PC-9 (cell line): ENCODE results near the gene PASK. TPM values are rescaled to one million over a fixed set of nuclear protein-coding genes. Genes with fewer than 3 reads are reported as not detected.

Experiments used
- BruUV-seq: library from RNA; stranded (reverse); fragments of 400-500 nt; replicated peaks from 2 replicates; lab custom pipeline; 2021; lab: Mats Ljungman, UMichigan
- CTCF ChIA-PET: fragments of 300-600 bp; sonication (Branson Sonifier 250); formaldehyde crosslinking; loops from one replicate; lab custom pipeline; 2022; ENCODE audit warnings: antibody characterized with exemption; lab: Charles Lee
- POLR2A ChIA-PET: fragments of 300-600 bp; sonication (Branson Sonifier 250); formaldehyde crosslinking; loops from one replicate; lab custom pipeline; 2022; ENCODE audit warnings: antibody characterized with exemption; ENCODE audit not compliant: unreplicated experiment; lab: Charles Lee
- DNase-seq, 2 experiments: peaks; one replicate each; pipeline versions ENCODE4 v3.0.0 to v3.0.0-alpha.2; 2015 to 2022; ENCODE audit warnings: mixed read lengths in 1 of 2
- H2AFZ ChIP-seq: fragments of 200-600 bp; sonication (generic); 2 replicates; pipeline ENCODE4 v1.8.1; 2017; ENCODE audit warnings: antibody characterized with exemption
- H3F3A ChIP-seq: fragments of 200-600 bp; sonication (generic); 2 replicates; pipeline ENCODE4 v1.8.1; 2017; ENCODE audit warnings: antibody characterized with exemption, mild to moderate bottlenecking, low read depth; ENCODE audit not compliant: insufficient read depth
- H3K27ac ChIP-seq: fragments of 200-600 bp; sonication (generic); 2 replicates; pipeline ENCODE4 v1.6.1; 2016; ENCODE audit warnings: mixed run types
- H3K27me3 ChIP-seq: fragments of 200-600 bp; sonication (generic); 2 replicates; pipeline ENCODE4 v1.6.1; 2016; ENCODE audit warnings: low read depth, mixed run types; ENCODE audit not compliant: insufficient read depth
- H3K36me3 ChIP-seq: fragments of 200-600 bp; sonication (generic); 2 replicates; pipeline ENCODE4 v1.6.1; 2016; ENCODE audit warnings: low read depth, mixed run types
- H3K4me1 ChIP-seq: fragments of 200-600 bp; sonication (generic); replicated peaks from 2 replicates; pipeline ENCODE4 v1.6.1; 2016; ENCODE audit warnings: mixed run types; ENCODE audit not compliant: insufficient read depth
- H3K4me2 ChIP-seq: fragments of 200-600 bp; sonication (generic); 2 replicates; pipeline ENCODE4 v1.6.1; 2017; ENCODE audit warnings: mixed run types
- H3K4me3 ChIP-seq: fragments of 200-600 bp; sonication (generic); 2 replicates; pipeline ENCODE4 v1.6.1; 2016; ENCODE audit warnings: mixed run types
- H3K79me2 ChIP-seq: fragments of 200-600 bp; sonication (generic); 2 replicates; pipeline ENCODE4 v1.6.1; 2017; ENCODE audit warnings: low read depth, mixed run types
- H3K9me2 ChIP-seq: fragments of 200-600 bp; sonication (generic); 2 replicates; pipeline ENCODE4 v1.8.1; 2017; ENCODE audit warnings: mild to moderate bottlenecking; ENCODE audit not compliant: insufficient read depth
- H3K9me3 ChIP-seq: fragments of 200-600 bp; sonication (generic); 2 replicates; pipeline ENCODE4 v1.8.1; 2016; ENCODE audit warnings: low read depth; ENCODE audit not compliant: insufficient read depth
- H4K20me1 ChIP-seq: fragments of 200-600 bp; sonication (generic); 2 replicates; pipeline ENCODE4 v1.8.1; 2017; ENCODE audit not compliant: insufficient read depth
- EZH2 ChIP-seq: fragments of 200-600 bp; sonication (generic); IDR thresholded peaks from 2 replicates; pipeline ENCODE4 v1.8.0; 2017; ENCODE audit warnings: antibody characterized with exemption, low read depth
- intact Hi-C: fragments of 100-400 bp; cut with micrococcal nuclease; formaldehyde crosslinking; loops from one replicate; pipeline ENCODE4 v1.10.0; 2022; ENCODE audit not compliant: unreplicated experiment
- total RNA-seq: library from RNA; stranded (reverse); gene quantifications from 2 replicates; pipeline ENCODE4 v1.2.3, GENCODE V29; 2021
- TF ChIP-seq, protein P1 (sequence below): fragments of 200-600 bp; sonication (generic); conservative IDR thresholded peaks from 2 replicates; pipeline ENCODE4 v1.6.1; 2017; ENCODE audit warnings: mixed run types, antibody characterized with exemption, mild to moderate bottlenecking, moderate library complexity

PASK gene
- total RNA-seq, 1 experiment from 2014 or later, result 77.5 TPM

- no peaks in the 10 kb centered on the region for H3K9me3 ChIP-seq
- TF ChIP-seq, protein P1, sequence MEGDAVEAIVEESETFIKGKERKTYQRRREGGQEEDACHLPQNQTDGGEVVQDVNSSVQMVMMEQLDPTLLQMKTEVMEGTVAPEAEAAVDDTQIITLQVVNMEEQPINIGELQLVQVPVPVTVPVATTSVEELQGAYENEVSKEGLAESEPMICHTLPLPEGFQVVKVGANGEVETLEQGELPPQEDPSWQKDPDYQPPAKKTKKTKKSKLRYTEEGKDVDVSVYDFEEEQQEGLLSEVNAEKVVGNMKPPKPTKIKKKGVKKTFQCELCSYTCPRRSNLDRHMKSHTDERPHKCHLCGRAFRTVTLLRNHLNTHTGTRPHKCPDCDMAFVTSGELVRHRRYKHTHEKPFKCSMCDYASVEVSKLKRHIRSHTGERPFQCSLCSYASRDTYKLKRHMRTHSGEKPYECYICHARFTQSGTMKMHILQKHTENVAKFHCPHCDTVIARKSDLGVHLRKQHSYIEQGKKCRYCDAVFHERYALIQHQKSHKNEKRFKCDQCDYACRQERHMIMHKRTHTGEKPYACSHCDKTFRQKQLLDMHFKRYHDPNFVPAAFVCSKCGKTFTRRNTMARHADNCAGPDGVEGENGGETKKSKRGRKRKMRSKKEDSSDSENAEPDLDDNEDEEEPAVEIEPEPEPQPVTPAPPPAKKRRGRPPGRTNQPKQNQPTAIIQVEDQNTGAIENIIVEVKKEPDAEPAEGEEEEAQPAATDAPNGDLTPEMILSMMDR, result no peak
- no peak for TF ChIP-seq EZH2
- H3F3A ChIP-seq, result no peaks in the 10 kb centered on the region
- no peak for DNase-seq
- no peaks in the 10 kb centered on the region for H3K36me3 ChIP-seq
- no peaks in the 10 kb centered on the region for H3K9me2 ChIP-seq
- no peaks in the 10 kb centered on the region for H3K4me1 ChIP-seq
- no peak overlapping the region for H3K27ac ChIP-seq
- no peaks in the 10 kb centered on the region for H4K20me1 ChIP-seq
- BruUV-seq, result no TSS peak
- H3K79me2 ChIP-seq, result no peaks in the 10 kb centered on the region
- H2AFZ ChIP-seq, result no peak overlapping the region
- no peak overlapping the region for H3K4me3 ChIP-seq
- H3K4me2 ChIP-seq, result no peak overlapping the region
- POLR2A ChIA-PET, result no interaction called here
- intact Hi-C loops, result no loop called here
- no peaks in the 10 kb centered on the region for H3K27me3 ChIP-seq
- CTCF ChIA-PET, result no interaction called here
Measured at GRCh38 chr2:241112046-241112445, 37.2 kb downstream of the PASK start.

- H3K9me2 ChIP-seq, result no peaks in the 10 kb centered on the region
- no peaks in the 10 kb centered on the region for H3K9me3 ChIP-seq
- no peaks in the 10 kb centered on the region for H3K36me3 ChIP-seq
- no peaks in the 10 kb centered on the region for H3F3A ChIP-seq
- DNase-seq, result no peak
- no peak overlapping the region for H3K4me3 ChIP-seq
- ChIA-PET CTCF (no interaction called here), POLR2A (no interaction called here)
- no TSS peak for BruUV-seq
- H3K79me2 ChIP-seq, result no peaks in the 10 kb centered on the region
- no peaks in the 10 kb centered on the region for H4K20me1 ChIP-seq
- H3K27me3 ChIP-seq, result no peaks in the 10 kb centered on the region
- TF ChIP-seq, protein P1, result no peak
- TF ChIP-seq EZH2, result no peak
- no peaks in the 10 kb centered on the region for H3K4me1 ChIP-seq
- no peak overlapping the region for H2AFZ ChIP-seq
- H3K27ac ChIP-seq, result no peak overlapping the region
- intact Hi-C loops, result no loop called here
- H3K4me2 ChIP-seq, result no peak overlapping the region
Measured at GRCh38 chr2:241111440-241111805, 37.8 kb downstream of the PASK start.

DNA sequence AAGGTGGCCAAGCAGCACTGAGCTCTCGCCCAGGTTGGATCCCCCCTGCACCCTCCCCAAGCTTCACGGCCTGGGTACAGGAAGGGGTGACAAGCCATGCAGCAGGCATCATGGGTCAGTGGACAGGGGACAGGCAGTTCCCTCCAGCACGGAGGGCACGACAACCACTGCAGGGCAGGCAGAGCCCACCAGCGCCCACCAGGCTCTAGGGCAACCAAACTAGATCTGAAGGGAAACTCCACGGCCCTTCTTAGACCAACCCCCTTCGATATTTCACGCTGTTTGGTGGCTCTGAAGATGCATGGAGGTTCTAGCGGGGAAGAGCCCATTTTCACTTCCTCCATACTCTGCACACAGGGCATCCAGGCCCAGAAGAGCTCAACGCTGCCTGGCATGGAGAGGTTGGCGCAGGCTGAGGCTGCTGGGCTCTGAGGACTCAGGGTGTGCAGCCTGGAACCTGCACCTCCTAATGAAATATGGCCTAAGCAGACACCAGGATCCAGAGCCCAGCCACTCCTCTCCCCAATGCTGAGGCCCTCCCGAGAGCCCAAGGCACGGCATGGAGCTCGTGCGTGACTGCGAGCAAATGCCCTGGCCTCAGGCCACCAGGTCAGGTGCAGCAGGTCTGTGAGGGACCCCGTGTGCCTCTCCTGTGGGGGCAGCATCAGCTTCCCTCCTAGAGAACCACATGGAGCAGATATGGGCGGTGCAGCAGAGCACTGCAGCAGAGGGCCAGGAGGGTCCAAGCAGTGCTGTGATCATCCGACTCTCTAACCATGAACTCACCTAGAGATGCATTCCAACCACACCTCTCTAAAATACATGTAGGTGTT is 38.4 kb downstream of the PASK start:
- BruUV-seq, result no TSS peak
- intact Hi-C loops, result no loop called here
- Histone ChIP-seq H3K9me2 (no peaks in the 10 kb centered on the region), H3K4me2 (no peak overlapping the region), H3K27ac (no peak overlapping the region), H3K4me1 (no peaks in the 10 kb centered on the region), H3K36me3 (no peaks in the 10 kb centered on the region), H3K4me3 (no peak overlapping the region), H4K20me1 (no peaks in the 10 kb centered on the region), H3K79me2 (no peaks in the 10 kb centered on the region), H2AFZ (no peak overlapping the region), H3K27me3 (no peaks in the 10 kb centered on the region), H3K9me3 (no peaks in the 10 kb centered on the region), H3F3A (no peaks in the 10 kb centered on the region)
- ChIA-PET POLR2A (no interaction called here), CTCF (no interaction called here)
- DNase-seq, result no peak
- no peak for TF ChIP-seq EZH2
- TF ChIP-seq, protein P1, result no peak
